Measurements from ENCODE around the gene ORC1. TPM values are rescaled to one million over a fixed set of nuclear protein-coding genes. Genes with fewer than 3 reads are reported as not detected.

Gene ORC1
- total and polyA plus RNA-seq, 2 experiments from 2014 or later, result 15.1 to 55.0 TPM

- peaks cover 16% of the 10 kb centered on the region; the same call in 2 of the 3 replicates for H3K4me1 Mint-ChIP-seq
- Histone ChIP-seq H3F3A (replicated peaks; ENCODE audit: low read depth) (peaks cover 11% of the 10 kb centered on the region; the same call in 1 of the 2 replicates), H3K4me3 (peak overlapping the region; percentile 82), H4K20me1 (replicated peaks; ENCODE audit: insufficient read depth) (peaks cover 26% of the 10 kb centered on the region), H3K4me2 (peak overlapping the region; percentile 82), H3K36me3 (ENCODE audit: insufficient read depth) (peaks cover 41% of the 10 kb centered on the region), H3K9me2 (ENCODE audit: insufficient read depth) (no peaks in the 10 kb centered on the region), H3K79me2 (replicated peaks; ENCODE audit: insufficient read depth) (peaks cover 75% of the 10 kb centered on the region), H3K4me1 (ENCODE audit: insufficient read depth) (peaks cover 15% of the 10 kb centered on the region), H3K27ac (ENCODE audit: low read depth) (peak overlapping the region; percentile 99), H3K27me3 (ENCODE audit: insufficient read depth) (no peaks in the 10 kb centered on the region), H2AFZ (no peak overlapping the region)
- no peaks in the 10 kb centered on the region for H3K27me3 Mint-ChIP-seq (ENCODE audit: insufficient read depth, low read depth, poor library complexity)
- H3K4me3 Mint-ChIP-seq, result peak overlapping the region; percentile 100
- no peak for DNase-seq (ENCODE audit: low spot score)
- ATAC-seq, result no peak
- H3K27ac Mint-ChIP-seq, result peak overlapping the region; percentile 100
- H3K9me3 Mint-ChIP-seq, result no peaks in the 10 kb centered on the region
- no peak for TF ChIP-seq NANOG (IDR thresholded peaks at IDR 0.05; ENCODE audit: borderline replicate concordance)
- TF ChIP-seq EZH2 (IDR thresholded peaks at IDR 0.05; ENCODE audit: low read depth, unreplicated experiment), result no peak
- TF ChIP-seq, protein P1, sequence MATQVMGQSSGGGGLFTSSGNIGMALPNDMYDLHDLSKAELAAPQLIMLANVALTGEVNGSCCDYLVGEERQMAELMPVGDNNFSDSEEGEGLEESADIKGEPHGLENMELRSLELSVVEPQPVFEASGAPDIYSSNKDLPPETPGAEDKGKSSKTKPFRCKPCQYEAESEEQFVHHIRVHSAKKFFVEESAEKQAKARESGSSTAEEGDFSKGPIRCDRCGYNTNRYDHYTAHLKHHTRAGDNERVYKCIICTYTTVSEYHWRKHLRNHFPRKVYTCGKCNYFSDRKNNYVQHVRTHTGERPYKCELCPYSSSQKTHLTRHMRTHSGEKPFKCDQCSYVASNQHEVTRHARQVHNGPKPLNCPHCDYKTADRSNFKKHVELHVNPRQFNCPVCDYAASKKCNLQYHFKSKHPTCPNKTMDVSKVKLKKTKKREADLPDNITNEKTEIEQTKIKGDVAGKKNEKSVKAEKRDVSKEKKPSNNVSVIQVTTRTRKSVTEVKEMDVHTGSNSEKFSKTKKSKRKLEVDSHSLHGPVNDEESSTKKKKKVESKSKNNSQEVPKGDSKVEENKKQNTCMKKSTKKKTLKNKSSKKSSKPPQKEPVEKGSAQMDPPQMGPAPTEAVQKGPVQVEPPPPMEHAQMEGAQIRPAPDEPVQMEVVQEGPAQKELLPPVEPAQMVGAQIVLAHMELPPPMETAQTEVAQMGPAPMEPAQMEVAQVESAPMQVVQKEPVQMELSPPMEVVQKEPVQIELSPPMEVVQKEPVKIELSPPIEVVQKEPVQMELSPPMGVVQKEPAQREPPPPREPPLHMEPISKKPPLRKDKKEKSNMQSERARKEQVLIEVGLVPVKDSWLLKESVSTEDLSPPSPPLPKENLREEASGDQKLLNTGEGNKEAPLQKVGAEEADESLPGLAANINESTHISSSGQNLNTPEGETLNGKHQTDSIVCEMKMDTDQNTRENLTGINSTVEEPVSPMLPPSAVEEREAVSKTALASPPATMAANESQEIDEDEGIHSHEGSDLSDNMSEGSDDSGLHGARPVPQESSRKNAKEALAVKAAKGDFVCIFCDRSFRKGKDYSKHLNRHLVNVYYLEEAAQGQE (IDR thresholded peaks at IDR 0.05; ENCODE audit: unreplicated experiment), result no peak
- H3K36me3 Mint-ChIP-seq (ENCODE audit: low read depth), result peaks cover 69% of the 10 kb centered on the region
Measured at GRCh38 chr1:52404975-52405338, 734 bp upstream of the ORC1 start.

GRCh38 chr1:52403566-52404115, 582 bp downstream of the ORC1 start:
- Histone ChIP-seq H3K9me2 (ENCODE audit: insufficient read depth) (no peaks in the 10 kb centered on the region), H3K4me3 (peak overlapping the region; percentile 82), H4K20me1 (replicated peaks; ENCODE audit: insufficient read depth) (peaks cover 28% of the 10 kb centered on the region), H3K27ac (ENCODE audit: low read depth) (peak overlapping the region; percentile 99), H3K27me3 (ENCODE audit: insufficient read depth) (no peaks in the 10 kb centered on the region), H3K4me2 (peak overlapping the region; percentile 93), H2AFZ (peak overlapping the region; percentile 28; the same call in 1 of the 2 replicates), H3K79me2 (replicated peaks; ENCODE audit: insufficient read depth) (peaks cover 87% of the 10 kb centered on the region), H3F3A (replicated peaks; ENCODE audit: low read depth) (peaks cover 11% of the 10 kb centered on the region; the same call in 1 of the 2 replicates), H3K36me3 (ENCODE audit: insufficient read depth) (peaks cover 38% of the 10 kb centered on the region), H3K4me1 (ENCODE audit: insufficient read depth) (peaks cover 15% of the 10 kb centered on the region)
- Mint-ChIP-seq H3K27ac (peak overlapping the region; percentile 100), H3K36me3 (ENCODE audit: low read depth) (peaks cover 71% of the 10 kb centered on the region), H3K4me3 (peak overlapping the region; percentile 100), H3K27me3 (ENCODE audit: insufficient read depth, low read depth, poor library complexity) (no peaks in the 10 kb centered on the region), H3K4me1 (peaks cover 16% of the 10 kb centered on the region; the same call in 2 of the 3 replicates), H3K9me3 (no peaks in the 10 kb centered on the region)
- TF ChIP-seq CREB1 (CRISPR knock-in tag; IDR thresholded peaks at IDR 0.05; ENCODE audit: low read depth) (peak; percentile 75), STAT1 (IDR thresholded peaks at IDR 0.05; ENCODE audit: unreplicated experiment) (no peak), EZH2 (IDR thresholded peaks at IDR 0.05; ENCODE audit: low read depth, unreplicated experiment) (no peak), CTCF (conservative IDR thresholded peaks at IDR 0.05; ENCODE audit: low read depth in 2 of 2) (no peak)
- TF ChIP-seq, protein P1 (IDR thresholded peaks at IDR 0.05; ENCODE audit: unreplicated experiment), result no peak
- ATAC-seq (peak; percentile 88), DNase-seq (ENCODE audit: low spot score) (peak; percentile 87)

Measured in GM23338 (cell line).